Endothelial cell of umbilical vein (primary cell): Measurements from ENCODE around the gene TMEM74B. TPM values are rescaled to one million over a fixed set of nuclear protein-coding genes. Genes with fewer than 3 reads are reported as not detected.

Experiments used
- BruUV-seq: library from RNA; stranded (reverse); fragments of 400-500 nt; replicated peaks from 2 replicates; lab custom pipeline; 2021; lab: Mats Ljungman, UMichigan
- CTCF ChIA-PET: fragments of 300-600, 350-600 bp; sonication (Branson Sonifier 250); formaldehyde crosslinking; loops from one replicate; lab custom pipeline; 2021; ENCODE audit warnings: antibody characterized with exemption, inconsistent platforms; lab: Charles Lee
- POLR2A ChIA-PET: fragments of 300-600, 350-600 bp; sonication (Branson Sonifier 250); formaldehyde crosslinking; loops from one replicate; lab custom pipeline; 2021; ENCODE audit warnings: antibody characterized with exemption, inconsistent platforms; lab: Charles Lee
- DNase-seq: peaks from one replicate; pipeline ENCODE4 v3.0.0-alpha.2; 2011; ENCODE audit warnings: low read depth, low spot score
- FAIRE-seq: peaks from 2 replicates; lab custom pipeline; 2011; peaks lifted over from hg19 to GRCh38; lab: Jason Lieb, UNC
- H2AFZ ChIP-seq: 2 replicates; pipeline ENCODE4 v1.6.0; 2012; ENCODE audit warnings: low read depth, low read length, control low read depth, inconsistent platforms
- H3K27ac ChIP-seq: 2 replicates; pipeline ENCODE4 v1.5.1; 2011; ENCODE audit warnings: low read depth, mild to moderate bottlenecking, control low read depth, low read length, moderate library complexity; ENCODE audit not compliant: insufficient read depth
- H3K27me3 ChIP-seq, 2 experiments: 2 replicates each; pipeline versions ENCODE4 v1.6.0 to v1.6.1; 2011; ENCODE audit warnings: low read length in 2 of 2, mixed read lengths in 1 of 2; ENCODE audit not compliant: control insufficient read depth in 2 of 2, insufficient read depth in 2 of 2
- H3K36me3 ChIP-seq, 2 experiments: 2 replicates in 1 of 2; 3 replicates in 1 of 2; pipeline ENCODE4 v1.5.1; 2011; ENCODE audit warnings: low read length in 2 of 2, mild to moderate bottlenecking in 1 of 2, moderate library complexity in 1 of 2; ENCODE audit not compliant: control insufficient read depth in 2 of 2, insufficient read depth in 2 of 2; ENCODE audit errors: extremely low read depth in 1 of 2
- H3K4me1 ChIP-seq: 3 replicates; pipeline ENCODE4 v1.5.1; 2011; ENCODE audit warnings: mild to moderate bottlenecking, low read length; ENCODE audit not compliant: control insufficient read depth, insufficient read depth; ENCODE audit errors: extremely low read depth
- H3K4me2 ChIP-seq: 2 replicates; pipeline ENCODE4 v1.6.1; 2011; ENCODE audit warnings: low read length, control low read depth, mixed read lengths; ENCODE audit not compliant: insufficient read depth
- H3K4me3 ChIP-seq, 3 experiments: fragments of 200-600 bp in 1 of 3; sonication (generic), shearing (Covaris generic) in 1 of 3; replicated peaks in 1 of 3; 2 replicates each; pipeline ENCODE4 v1.5.1; 2011 to 2016; ENCODE audit warnings: control low read depth in 3 of 3, low read length in 3 of 3, mild to moderate bottlenecking in 2 of 3, inconsistent platforms in 1 of 3, low read depth in 1 of 3, moderate library complexity in 1 of 3; ENCODE audit not compliant: insufficient read depth in 1 of 3
- H3K79me2 ChIP-seq: 2 replicates; pipeline ENCODE4 v1.6.0; 2012; ENCODE audit warnings: low read length, inconsistent platforms; ENCODE audit not compliant: control insufficient read depth, insufficient read depth
- H3K9ac ChIP-seq: replicated peaks from 2 replicates; pipeline ENCODE3; 2011; ENCODE audit warnings: low read length, control low read depth; ENCODE audit not compliant: insufficient read depth; ENCODE audit errors: extremely low read depth
- H3K9me1 ChIP-seq: replicated peaks from 3 replicates; pipeline ENCODE4 v1.6.0; 2011; ENCODE audit warnings: mild to moderate bottlenecking, low read length; ENCODE audit not compliant: control insufficient read depth, insufficient read depth; ENCODE audit errors: extremely low read depth
- H3K9me3 ChIP-seq: replicated peaks from 2 replicates; pipeline ENCODE4 v1.5.1; 2012; ENCODE audit warnings: low read length, inconsistent platforms; ENCODE audit not compliant: control insufficient read depth, insufficient read depth
- H4K20me1 ChIP-seq: replicated peaks from 2 replicates; pipeline ENCODE3; 2011; ENCODE audit warnings: mild to moderate bottlenecking, low read length; ENCODE audit not compliant: control insufficient read depth, insufficient read depth; ENCODE audit errors: extremely low read depth
- EZH2 ChIP-seq: IDR thresholded peaks from 2 replicates; pipeline ENCODE4 v1.6.1; 2012; ENCODE audit warnings: borderline replicate concordance, low read depth, mild to moderate bottlenecking, moderate library complexity, low read length, inconsistent platforms; ENCODE audit not compliant: severe bottlenecking
- FOS ChIP-seq: IDR thresholded peaks from 2 replicates; pipeline ENCODE4 v1.6.1; 2011; ENCODE audit warnings: mild to moderate bottlenecking, low read length, moderate library complexity, borderline replicate concordance; ENCODE audit not compliant: insufficient read depth
- GATA2 ChIP-seq: IDR thresholded peaks from 2 replicates; pipeline ENCODE4 v1.7.0; 2011; ENCODE audit warnings: low read depth, mild to moderate bottlenecking, moderate library complexity, mixed read lengths, low read length; ENCODE audit not compliant: insufficient read length, insufficient read depth
- JUN ChIP-seq: IDR thresholded peaks from 2 replicates; pipeline ENCODE4 v1.6.1; 2011; ENCODE audit warnings: borderline replicate concordance, low read depth; ENCODE audit not compliant: insufficient read length, insufficient read depth
- MYC ChIP-seq: IDR thresholded peaks from one replicate; pipeline ENCODE4 v1.6.1; 2011; ENCODE audit warnings: mild to moderate bottlenecking, low read depth, low read length
- POLR2A ChIP-seq: IDR thresholded peaks from 2 replicates; pipeline ENCODE4 v1.6.1; 2012; ENCODE audit warnings: low read depth, mild to moderate bottlenecking, control low read depth, low read length
- POLR2AphosphoS5 ChIP-seq: IDR thresholded peaks from 2 replicates; pipeline ENCODE4 v1.6.1; 2012; ENCODE audit warnings: low read depth, mild to moderate bottlenecking, control low read depth, low read length, moderate library complexity; ENCODE audit not compliant: insufficient read depth
- dilution Hi-C: fragments of 300-500 bp; cut with MboI; formaldehyde crosslinking; loops from one replicate; pipeline ENCODE4 v1.15.0; 2019; ENCODE audit warnings: low sequenced_read_pairs; ENCODE audit not compliant: extremely low pct_ligation_motif_present
- intact Hi-C: fragments of 100-400 bp; cut with micrococcal nuclease; formaldehyde crosslinking; loops from one replicate; pipeline ENCODE4 v1.10.0; 2022
- polyA plus RNA-seq, 4 experiments: library from polyadenylated mRNA; depleted of rRNA in 3 of 4; stranded (reverse) in 3 of 4; unstranded in 1 of 4; fragments of >200 nt; gene quantifications; 2 replicates each; pipeline versions ENCODE4 v1.2.1 to v1.2.3, GENCODE V29; 2011 to 2012; ENCODE audit warnings: missing spikeins in 1 of 4
- total RNA-seq: library from RNA; stranded (reverse); gene quantifications from 2 replicates; pipeline ENCODE4 v1.2.3, GENCODE V29; 2021
- TF ChIP-seq, protein P1 (sequence below): IDR thresholded peaks from 2 replicates; pipeline ENCODE4 v1.6.1; 2011; ENCODE audit not compliant: insufficient read depth, insufficient read length
- TF ChIP-seq, protein P2 (sequence below), 2 donors: IDR thresholded peaks; 1 replicate in 1 of 2; 2 replicates in 1 of 2; pipeline ENCODE4 v1.5.1; 2011; ENCODE audit warnings: low read length in 2 of 2, mild to moderate bottlenecking in 2 of 2, moderate library complexity in 2 of 2, control low read depth in 1 of 2, inconsistent platforms in 1 of 2, low read depth in 1 of 2; ENCODE audit not compliant: insufficient read depth in 1 of 2; ENCODE audit errors: extremely low read depth in 1 of 2

Gene TMEM74B
- total and polyA plus RNA-seq, 2 donors (not counting 3 experiments of a cell fraction or from before 2014, with no cell fraction given), result 0.26 to 1.1 TPM

DNA sequence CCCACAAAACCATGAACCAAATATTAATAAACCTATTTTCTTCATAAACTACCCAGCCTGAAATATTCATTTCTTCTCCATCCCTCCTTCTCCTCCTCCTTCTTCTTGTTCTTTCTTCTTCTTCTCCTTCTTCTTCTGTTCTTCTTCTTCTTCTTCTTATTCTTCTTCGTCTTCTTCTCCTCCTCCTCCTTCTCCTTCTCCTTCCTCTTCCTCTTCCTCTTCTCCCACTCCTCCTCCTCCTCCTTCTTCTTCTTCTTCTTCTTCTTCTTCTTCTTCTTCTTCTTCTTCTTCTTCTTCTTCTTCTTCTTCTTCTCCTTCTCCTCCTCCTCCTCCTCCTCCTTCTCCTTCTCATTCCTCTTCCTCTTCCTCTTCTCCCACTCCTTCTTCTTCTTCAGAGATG, 5.0 kb upstream of the TMEM74B start:
- Histone ChIP-seq H3K4me1 (no peaks in the 10 kb centered on the region), H3K9me1 (no peaks in the 10 kb centered on the region), H3K27me3 (peaks cover 4 to 22% of the 10 kb centered on the region in 2 experiments), H3K4me2 (no peak overlapping the region), H4K20me1 (no peaks in the 10 kb centered on the region), H3K36me3 (no peaks in the 10 kb centered on the region), H3K79me2 (no peaks in the 10 kb centered on the region), H3K9ac (no peak overlapping the region), H2AFZ (no peak overlapping the region), H3K9me3 (no peaks in the 10 kb centered on the region), H3K4me3 (no peak overlapping the region), H3K27ac (no peak overlapping the region)
- no peak for FAIRE-seq
- ChIA-PET POLR2A (no interaction called here), CTCF (interaction anchor here (1.1 kb wide), 1 partner anchor 314 kb away, joined by 3 read pairs; no protein-coding TSS in a partner anchor)
- intact Hi-C loops, result loop anchor here (10.0 kb wide), 1 partner anchor 235 kb away; no protein-coding TSS in a partner anchor
- no TSS peak for BruUV-seq
- TF ChIP-seq, protein P1, sequence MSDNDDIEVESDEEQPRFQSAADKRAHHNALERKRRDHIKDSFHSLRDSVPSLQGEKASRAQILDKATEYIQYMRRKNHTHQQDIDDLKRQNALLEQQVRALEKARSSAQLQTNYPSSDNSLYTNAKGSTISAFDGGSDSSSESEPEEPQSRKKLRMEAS, result no peak
- TF ChIP-seq GATA2, result no peak
- no peak for TF ChIP-seq JUN
- no peak for TF ChIP-seq FOS
- TF ChIP-seq POLR2A, result no peak
- TF ChIP-seq, protein P2, sequence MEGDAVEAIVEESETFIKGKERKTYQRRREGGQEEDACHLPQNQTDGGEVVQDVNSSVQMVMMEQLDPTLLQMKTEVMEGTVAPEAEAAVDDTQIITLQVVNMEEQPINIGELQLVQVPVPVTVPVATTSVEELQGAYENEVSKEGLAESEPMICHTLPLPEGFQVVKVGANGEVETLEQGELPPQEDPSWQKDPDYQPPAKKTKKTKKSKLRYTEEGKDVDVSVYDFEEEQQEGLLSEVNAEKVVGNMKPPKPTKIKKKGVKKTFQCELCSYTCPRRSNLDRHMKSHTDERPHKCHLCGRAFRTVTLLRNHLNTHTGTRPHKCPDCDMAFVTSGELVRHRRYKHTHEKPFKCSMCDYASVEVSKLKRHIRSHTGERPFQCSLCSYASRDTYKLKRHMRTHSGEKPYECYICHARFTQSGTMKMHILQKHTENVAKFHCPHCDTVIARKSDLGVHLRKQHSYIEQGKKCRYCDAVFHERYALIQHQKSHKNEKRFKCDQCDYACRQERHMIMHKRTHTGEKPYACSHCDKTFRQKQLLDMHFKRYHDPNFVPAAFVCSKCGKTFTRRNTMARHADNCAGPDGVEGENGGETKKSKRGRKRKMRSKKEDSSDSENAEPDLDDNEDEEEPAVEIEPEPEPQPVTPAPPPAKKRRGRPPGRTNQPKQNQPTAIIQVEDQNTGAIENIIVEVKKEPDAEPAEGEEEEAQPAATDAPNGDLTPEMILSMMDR (IDR thresholded peaks at IDR 0.05; ENCODE audit: extremely low read depth in 1 of 2, insufficient read depth in 1 of 2, low read depth in 1 of 2, low read length in 2 of 2), result no peak
- no peak for TF ChIP-seq POLR2AphosphoS5
- TF ChIP-seq MYC, result no peak
- no peak for TF ChIP-seq EZH2
- DNase-seq, result no peak
- dilution Hi-C loops, result no loop called here
